CD4-positive, alpha-beta T cell treated with Interleukin-6 for 4 hours (primary cell): ENCODE measurements around the gene TUBB2A.
"Not testable (repeated sequence)": the region's sequence is repeated elsewhere in the genome, so short reads cannot be mapped to it uniquely, and the experiment has no call there.

Experiments
- DNase-seq: peaks from one replicate; pipeline ENCODE4 v3.0.0-alpha.2; 2020; ENCODE audit warnings: mixed read lengths

The TUBB2A gene

GRCh38 chr6:3179945-3180344 lies 22.6 kb upstream of the TUBB2A start:
- DNase-seq: not testable (repeated sequence)

DNA sequence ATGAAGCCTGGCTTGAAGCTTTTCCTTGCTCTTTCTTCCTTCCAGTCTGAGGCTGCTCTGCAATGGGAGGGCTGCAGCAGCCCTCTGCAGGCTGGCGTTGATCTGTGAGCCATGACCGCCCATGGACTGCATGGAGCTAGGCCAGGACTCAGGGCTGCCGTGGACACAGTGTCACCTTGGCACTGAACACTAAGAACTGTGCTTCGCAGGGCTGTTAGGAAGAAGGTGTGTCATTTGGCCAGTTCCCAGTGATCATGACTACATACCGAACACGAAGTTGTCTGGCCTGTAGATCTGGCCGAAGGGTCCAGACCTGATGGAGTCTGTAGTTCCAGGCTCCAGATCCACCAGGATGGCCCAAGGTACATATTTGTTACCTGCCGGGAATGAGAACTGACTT lies 21.3 kb upstream of the TUBB2A start:
- DNase-seq: not testable (repeated sequence)

- peak; percentile 43 for DNase-seq
Observed at GRCh38 chr6:3176562-3177355, 19.4 kb upstream of the TUBB2A start.

- no peak for DNase-seq
Observed at GRCh38 chr6:3175715-3176402, 18.5 kb upstream of the TUBB2A start.

GRCh38 chr6:3173636-3174089 lies 16.3 kb upstream of the TUBB2A start:
- DNase-seq: not testable (repeated sequence)

- DNase-seq: not testable (repeated sequence)
Observed at GRCh38 chr6:3172789-3173188, 15.4 kb upstream of the TUBB2A start.

DNA sequence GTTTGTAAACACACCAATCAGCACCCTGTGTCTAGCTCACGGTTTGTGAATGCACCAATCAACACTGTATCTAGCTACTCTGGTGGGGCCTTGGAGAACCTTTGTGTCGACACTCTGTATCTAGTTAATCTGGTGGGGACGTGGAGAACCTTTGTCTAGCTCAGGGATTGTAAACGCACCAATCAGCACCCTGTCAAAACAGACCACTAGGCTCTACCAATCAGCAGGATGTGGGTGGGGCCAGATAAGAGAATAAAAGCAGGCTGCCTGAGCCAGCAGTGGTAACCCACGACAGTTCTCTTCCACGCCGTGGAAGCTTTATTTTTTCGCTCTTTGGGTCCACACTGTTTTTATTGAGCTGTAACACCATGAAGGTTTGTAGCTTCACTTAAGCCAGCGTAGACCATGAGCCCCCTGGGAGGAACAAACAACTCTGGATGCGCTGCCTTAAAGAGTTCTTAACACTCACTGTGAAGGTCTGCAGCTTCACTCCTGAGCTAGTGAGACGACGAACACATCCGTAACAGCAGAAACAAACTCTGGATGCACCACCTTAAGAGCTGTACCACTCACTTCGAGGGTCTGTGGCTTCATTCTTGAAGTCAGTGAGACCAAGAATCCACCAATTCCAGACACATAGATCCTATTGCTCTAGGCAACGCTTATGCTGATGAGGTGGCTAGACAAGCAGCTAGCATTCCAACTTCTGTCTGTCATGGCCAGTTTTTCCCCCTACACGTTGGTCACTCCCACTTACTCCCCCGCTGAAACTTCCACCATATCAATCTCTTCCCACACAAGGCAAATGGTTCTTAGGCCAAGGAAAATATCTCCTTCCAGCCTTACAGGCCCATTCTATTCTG lies 14.2 kb upstream of the TUBB2A start:
- not testable (repeated sequence) for DNase-seq

GRCh38 chr6:3170676-3171075 lies 13.3 kb upstream of the TUBB2A start:
- DNase-seq: not testable (repeated sequence)

DNA sequence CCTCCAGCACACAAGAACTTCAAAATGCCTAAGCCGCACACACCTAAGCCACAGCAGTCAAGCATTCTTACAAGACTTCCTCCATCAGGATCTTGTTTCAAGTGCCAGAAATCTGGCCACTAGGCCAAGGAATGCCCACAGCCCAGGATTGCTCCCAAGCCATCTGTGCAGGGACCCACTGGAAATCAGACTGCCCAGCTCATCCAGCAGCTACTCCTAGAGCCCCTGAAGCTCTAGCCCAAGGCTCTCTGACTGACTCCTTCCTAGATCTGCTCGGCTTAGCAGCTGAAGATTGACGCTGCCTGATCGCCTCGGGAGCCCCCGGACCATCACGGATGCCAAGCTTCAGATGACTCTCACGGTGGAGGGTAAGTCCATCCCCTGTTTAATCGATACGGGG lies 10.7 kb upstream of the TUBB2A start:
- DNase-seq: not testable (repeated sequence)

DNA sequence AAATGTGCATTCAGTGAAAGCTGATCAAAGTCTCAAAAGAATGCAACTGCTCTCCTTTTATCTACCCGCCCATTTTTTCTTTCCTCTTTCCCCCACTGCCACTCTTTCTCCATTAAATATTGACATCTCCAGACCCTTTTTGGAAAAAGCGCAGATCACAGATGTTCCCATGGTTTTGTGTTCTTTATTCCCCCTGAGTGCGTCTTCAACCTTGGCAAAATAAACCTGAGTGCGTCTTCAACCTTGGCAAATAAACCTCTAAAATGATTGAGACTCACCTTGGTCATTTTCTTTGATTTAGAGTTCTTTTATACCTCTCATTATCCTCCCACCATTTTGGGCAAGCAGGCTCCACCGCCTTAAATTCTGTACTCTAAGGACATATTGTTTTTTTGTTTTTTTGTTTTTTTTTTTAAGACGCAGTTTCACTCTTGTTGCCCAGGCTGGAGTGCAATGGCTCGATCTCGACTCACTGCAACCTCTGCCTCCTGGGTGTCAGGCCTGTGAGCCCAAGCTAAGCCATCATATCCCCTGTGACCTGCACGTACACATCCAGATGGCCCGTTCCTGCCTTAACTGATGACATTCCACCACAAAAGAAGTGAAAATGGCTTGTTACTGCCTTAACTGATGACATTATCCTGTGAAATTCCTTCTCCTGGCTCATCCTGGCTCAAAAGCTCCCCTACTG lies 9.3 kb upstream of the TUBB2A start:
- DNase-seq: not testable (repeated sequence)

GRCh38 chr6:3165631-3166534 lies 8.5 kb upstream of the TUBB2A start:
- no peak for DNase-seq

DNA sequence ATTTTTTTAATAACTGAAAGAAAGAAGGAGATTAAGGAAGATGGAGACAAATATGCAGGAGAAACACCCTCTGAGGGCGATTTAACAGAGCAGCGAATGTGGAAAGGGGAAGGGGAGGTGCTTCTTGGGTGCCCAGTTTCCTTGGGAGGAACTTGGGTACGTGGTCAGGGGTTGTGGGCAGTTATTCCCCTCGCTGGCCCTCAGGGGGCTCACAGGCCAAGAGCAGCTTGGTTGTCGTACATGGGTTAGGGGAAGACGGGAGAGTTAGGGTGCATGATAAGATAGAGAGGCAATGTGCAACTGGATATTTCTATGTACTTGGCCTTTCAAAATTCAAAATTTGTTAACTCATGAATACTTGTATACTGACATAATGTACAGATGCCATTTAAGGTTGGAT lies 7.0 kb upstream of the TUBB2A start:
- no peak for DNase-seq

- no peak for DNase-seq
Observed at GRCh38 chr6:3163248-3163594, 5.9 kb upstream of the TUBB2A start.

DNA sequence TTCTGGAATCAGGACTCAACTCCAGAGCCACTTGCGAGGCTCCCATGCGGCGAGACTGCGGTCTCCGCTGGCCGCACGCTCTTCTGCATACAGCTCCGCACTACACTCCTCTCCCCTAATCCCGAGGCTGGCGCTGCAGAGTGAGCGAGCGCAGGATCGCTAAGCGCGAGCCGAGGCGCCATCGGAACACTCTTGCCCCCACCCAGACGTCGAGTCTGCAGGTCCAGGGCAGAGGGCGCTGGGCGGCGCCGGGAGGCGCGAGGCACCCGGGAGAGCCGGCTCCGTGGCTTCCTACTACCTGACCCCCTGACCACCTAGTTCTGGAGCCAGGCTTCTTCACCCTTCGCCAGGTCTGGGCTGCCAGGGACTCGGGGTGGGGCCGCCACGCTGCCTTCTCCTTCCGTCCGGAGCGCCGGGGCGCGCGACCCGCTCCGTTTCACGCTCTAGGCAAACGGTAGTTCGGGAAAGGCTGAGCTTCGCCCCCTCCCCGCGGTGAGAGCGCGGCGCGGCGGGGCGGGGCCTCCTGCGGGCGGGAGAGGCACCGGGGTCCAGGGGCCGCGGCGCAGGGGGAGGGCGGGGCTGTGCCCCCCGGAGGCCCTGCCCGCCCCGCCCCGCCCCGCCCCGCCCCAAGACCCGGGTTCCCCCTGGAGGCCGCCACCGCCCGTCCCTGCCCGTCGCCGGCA lies 5.4 kb upstream of the TUBB2A start:
- DNase-seq: peak; percentile 81

GRCh38 chr6:3162067-3162497 lies 4.7 kb upstream of the TUBB2A start:
- no peak for DNase-seq

DNA sequence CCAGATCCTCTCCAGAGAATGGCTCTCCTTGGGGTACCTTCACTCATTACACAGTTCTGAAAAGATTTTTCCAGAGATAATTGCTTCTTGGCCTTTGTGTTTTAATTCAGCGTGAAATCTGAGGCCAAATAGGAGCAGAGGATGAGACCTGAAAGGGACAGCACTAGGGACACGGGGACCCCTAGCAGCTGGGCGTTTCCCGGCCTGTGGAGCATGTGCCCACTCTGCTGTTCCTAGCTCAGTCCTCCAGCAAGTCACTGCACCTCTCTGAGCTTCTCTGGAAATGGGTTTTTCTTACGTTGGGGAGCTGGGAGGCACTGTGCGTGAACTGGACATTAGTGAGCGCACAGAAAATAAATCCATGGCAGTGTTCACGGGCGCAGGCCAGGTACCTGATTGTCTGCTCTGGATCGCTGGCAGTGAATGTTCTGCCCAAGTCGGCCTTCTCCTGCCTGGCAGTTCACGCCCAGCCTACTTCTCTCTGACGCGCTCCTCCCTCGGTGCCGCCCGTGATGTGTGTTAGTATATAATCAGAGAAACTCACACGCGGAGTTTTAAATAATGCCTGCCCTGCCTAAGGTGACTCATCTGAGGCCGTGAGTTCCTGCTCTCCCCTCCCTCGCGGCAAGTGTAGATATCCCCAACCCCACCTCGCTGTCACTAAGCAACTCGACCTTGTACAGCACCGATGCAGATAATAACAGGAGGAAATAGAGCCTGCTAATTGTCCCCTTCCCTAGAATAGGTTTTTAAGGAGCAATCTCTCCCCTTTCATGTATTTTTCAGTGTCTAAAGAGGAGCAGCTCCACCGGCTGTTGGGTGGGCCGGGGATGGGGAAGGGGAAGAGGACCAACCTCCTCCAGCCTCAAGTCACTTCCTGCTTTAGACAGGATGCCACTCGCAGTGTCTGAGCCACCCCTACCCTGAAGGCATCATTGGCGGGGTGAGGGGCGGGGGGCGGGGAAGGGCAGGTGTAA lies 2.7 kb upstream of the TUBB2A start:
- peak; percentile 82 for DNase-seq

DNA sequence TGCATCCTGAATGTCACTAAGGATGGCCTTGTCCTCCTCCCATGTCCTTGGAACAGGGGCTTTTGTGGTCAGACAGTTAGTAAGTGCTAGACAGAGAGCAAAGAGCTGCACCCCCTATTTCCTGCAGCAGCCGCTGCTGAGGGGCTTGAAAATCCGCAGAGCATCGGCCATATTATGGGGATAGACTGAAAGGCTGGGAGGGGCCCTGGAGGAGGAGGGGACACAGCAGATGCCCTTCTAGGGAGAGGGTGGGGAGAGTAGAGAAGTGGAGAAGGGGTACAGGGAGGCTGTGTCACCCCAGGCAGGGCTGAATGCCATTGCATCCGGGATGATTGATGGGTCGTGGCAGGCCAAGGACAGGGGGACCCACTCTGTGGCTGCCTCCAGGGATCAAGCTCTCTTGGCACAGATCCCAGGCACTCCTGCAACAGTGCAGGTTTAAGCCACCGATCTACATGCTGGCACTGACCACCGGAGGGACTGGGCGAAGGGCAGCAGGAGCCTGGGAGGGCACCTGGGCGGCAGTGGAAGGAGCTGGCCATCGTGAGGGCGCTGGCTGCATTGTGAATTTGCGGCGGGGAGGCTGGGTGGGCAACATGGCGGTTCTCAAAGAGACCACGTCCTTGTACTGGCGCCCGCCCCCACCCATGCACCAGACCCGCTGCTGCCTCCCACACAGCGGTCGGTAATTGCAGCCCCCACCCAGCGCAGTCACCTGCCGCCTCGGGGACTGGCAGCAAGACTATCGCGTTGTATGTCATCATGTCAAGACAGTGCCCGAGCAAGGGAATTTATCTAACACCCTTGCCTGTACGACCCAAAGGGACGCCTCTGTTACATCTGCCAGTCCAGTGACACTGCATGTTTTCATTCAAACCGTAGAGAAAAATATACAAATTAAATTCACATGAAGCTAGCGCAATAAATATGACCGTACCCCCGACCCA lies 887 bp downstream of the TUBB2A start:
- DNase-seq: peak; percentile 33

DNA sequence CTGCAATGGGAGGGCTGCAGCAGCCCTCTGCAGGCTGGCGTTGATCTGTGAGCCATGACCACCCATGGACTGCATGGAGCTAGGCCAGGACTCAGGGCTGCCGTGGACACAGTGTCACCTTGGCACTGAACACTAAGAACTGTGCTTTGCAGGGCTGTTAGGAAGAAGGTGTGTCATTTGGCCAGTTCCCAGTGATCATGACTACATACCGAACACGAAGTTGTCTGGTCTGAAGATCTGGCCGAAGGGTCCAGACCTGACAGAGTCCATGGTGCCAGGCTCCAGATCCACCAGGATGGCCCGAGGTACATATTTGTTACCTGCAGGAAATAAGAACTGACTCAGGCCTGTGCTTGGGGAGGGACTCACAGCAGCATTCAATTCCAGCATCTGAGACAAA lies 1.9 kb downstream of the TUBB2A start:
- DNase-seq: not testable (repeated sequence)
